GM23248 (cell line): ENCODE results near the gene STARD3.

Experiments
- EZH2 ChIP-seq: fragments of 200-600 bp; sonication (generic); IDR thresholded peaks from 2 replicates; pipeline ENCODE4 v1.6.1; 2018; ENCODE audit warnings: antibody characterized with exemption, mild to moderate bottlenecking; ENCODE audit not compliant: insufficient read depth, poor library complexity, severe bottlenecking
- EZH2phosphoT487 ChIP-seq: fragments of 200-600 bp; sonication (generic); IDR thresholded peaks from 2 replicates; pipeline ENCODE4 v1.6.1; 2018; ENCODE audit warnings: antibody characterized with exemption, moderate library complexity, mild to moderate bottlenecking, low read depth; ENCODE audit not compliant: insufficient read depth

DNA sequence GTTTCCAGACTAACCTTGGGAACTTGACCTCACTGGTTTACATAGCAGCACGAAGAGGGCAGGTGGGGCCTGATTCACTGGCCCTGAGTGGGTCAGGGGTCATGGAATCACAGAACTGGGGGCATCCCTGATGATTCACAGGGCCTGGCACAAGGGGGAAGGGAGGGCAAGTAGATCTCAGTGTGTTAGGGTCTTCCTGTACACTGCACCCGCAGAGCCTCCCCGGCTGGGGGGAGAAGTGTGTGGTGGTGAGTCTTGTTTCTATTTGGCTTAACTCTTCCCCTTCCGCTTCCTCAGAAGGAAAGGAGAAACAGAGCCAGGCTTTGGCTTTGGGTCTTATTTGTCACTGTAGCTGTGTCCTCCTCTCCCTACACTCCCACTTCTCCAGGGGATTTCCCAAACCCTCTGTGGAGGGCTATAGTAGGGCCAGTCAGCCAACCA lies 3.7 kb downstream of the STARD3 start:
- TF ChIP-seq EZH2: no peak
- TF ChIP-seq EZH2phosphoT487: no peak
